Skeletal muscle satellite cell (primary cell): Measurements from ENCODE around the gene SRRM1.
"Not testable (repeated sequence)": the region's sequence is repeated elsewhere in the genome, so short reads cannot be mapped to it uniquely, and the experiment has no call there.

Source experiments
- H3K27me3 ChIP-seq: 2 replicates; pipeline ENCODE4 v1.7.0; 2013; ENCODE audit warnings: low read length; ENCODE audit not compliant: control insufficient read depth, insufficient read depth
- H3K36me3 ChIP-seq: 2 replicates; pipeline ENCODE4 v1.7.0; 2013; ENCODE audit warnings: mild to moderate bottlenecking, control low read depth, low read length; ENCODE audit not compliant: insufficient read depth
- H3K4me1 ChIP-seq: 2 replicates; pipeline ENCODE4 v1.7.0; 2013; ENCODE audit warnings: low read length; ENCODE audit not compliant: control insufficient read depth, insufficient read depth
- H3K4me2 ChIP-seq: 2 replicates; pipeline ENCODE4 v1.7.0; 2013; ENCODE audit warnings: mild to moderate bottlenecking, low read length
- H3K4me3 ChIP-seq: 2 replicates; pipeline ENCODE4 v1.7.0; 2013; ENCODE audit warnings: low read length
- H3K9ac ChIP-seq: 2 replicates; pipeline ENCODE4 v1.7.0; 2013; ENCODE audit warnings: mild to moderate bottlenecking, low read depth, low read length, moderate library complexity
- H3K9me3 ChIP-seq: replicated peaks from 2 replicates; pipeline ENCODE4 v1.7.0; 2013; ENCODE audit warnings: mild to moderate bottlenecking, control low read depth, low read length

SRRM1 gene

DNA sequence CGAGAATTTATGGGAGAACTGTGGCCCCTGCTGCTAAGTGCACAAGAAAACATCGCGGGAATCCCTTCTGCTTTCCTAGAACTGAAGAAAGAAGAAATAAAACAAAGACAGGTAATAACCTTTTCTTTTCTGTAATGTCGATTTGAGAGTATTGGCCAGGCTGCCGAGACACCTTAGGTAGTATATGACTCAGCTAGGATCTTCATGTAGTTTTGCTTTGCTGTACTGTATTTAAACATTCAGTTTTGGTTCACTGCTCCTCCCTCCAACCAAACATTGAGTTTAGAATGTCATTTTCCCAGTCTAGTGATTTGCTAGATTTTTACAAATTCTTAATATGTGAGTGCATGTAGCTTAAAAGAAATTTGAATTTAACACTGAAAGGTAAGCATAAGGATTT is 5.8 kb downstream of the SRRM1 start:
- Histone ChIP-seq H3K9ac (no peak overlapping the region), H3K4me3 (no peak overlapping the region), H3K9me3 (no peaks in the 10 kb centered on the region), H3K4me1 (peaks cover 15% of the 10 kb centered on the region), H3K27me3 (no peaks in the 10 kb centered on the region), H3K36me3 (peaks cover 83% of the 10 kb centered on the region), H3K4me2 (no peak overlapping the region)

DNA sequence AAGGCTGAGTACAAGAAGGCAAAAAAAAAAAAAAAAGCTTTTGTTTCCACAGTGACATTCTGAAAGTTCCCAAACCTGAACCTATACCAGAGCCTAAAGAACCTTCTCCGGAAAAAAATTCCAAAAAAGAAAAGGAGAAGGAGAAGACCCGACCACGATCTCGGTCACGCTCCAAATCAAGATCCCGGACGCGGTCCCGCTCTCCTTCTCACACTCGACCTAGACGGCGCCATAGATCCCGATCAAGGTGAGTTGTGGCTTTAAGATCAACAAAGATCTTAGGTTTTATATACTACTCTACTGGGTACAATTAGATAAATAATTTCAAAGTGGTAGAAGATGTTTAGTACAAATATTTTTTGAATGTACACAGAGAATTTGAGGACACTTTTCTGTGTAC is 9.3 kb downstream of the SRRM1 start:
- Histone ChIP-seq H3K36me3 (peaks cover 98% of the 10 kb centered on the region), H3K4me2 (no peak overlapping the region), H3K4me1 (no peaks in the 10 kb centered on the region), H3K9me3 (no peaks in the 10 kb centered on the region), H3K27me3 (no peaks in the 10 kb centered on the region), H3K4me3 (no peak overlapping the region), H3K9ac (no peak overlapping the region)

DNA sequence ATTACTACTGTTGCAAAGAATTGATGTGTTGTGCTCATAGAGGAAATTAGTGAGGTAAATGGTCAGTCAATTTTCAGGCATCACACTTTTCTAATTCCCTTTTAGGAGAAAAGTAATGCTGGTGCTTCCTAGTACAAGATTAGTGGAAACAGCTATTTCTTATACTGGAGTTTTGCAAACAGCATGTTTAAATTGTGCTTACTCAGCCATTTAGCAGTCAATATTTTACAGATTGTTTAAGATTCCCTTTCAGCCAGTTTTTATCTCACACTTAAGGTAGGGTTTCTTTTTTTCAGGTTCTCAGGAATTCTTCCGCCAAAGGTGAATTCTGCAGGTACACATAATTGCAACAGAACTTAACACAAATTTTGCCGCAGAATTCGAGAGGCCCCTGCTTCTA is 10.9 kb downstream of the SRRM1 start:
- Histone ChIP-seq H3K27me3 (no peaks in the 10 kb centered on the region), H3K4me1 (no peaks in the 10 kb centered on the region), H3K4me2 (no peak overlapping the region), H3K4me3 (no peak overlapping the region), H3K9ac (no peak overlapping the region), H3K9me3 (no peaks in the 10 kb centered on the region), H3K36me3 (peaks cover 97% of the 10 kb centered on the region)

DNA sequence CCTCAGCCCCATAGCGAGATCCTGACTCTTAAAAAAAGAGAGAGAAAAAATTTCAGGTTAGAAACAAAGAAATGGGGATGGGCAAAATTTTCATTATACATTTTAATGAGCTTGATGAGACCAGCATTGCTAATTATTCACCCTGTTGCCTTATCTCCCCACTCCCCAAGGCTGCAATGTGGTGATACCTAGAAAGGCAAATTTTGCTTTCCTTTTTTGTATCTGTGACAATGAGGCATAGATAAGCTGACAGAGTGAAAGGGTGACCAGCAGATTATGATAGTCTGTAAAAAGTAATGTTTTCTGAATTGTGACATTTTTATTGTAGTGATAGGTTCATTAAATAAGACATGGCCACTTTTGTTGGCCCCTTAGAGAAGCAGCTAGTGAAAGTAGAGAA is 12.9 kb downstream of the SRRM1 start:
- Histone ChIP-seq H3K27me3 (no peaks in the 10 kb centered on the region), H3K36me3 (peaks cover 97% of the 10 kb centered on the region), H3K4me2 (no peak overlapping the region), H3K4me1 (no peaks in the 10 kb centered on the region), H3K9ac (no peak overlapping the region), H3K9me3 (no peaks in the 10 kb centered on the region), H3K4me3 (no peak overlapping the region)

DNA sequence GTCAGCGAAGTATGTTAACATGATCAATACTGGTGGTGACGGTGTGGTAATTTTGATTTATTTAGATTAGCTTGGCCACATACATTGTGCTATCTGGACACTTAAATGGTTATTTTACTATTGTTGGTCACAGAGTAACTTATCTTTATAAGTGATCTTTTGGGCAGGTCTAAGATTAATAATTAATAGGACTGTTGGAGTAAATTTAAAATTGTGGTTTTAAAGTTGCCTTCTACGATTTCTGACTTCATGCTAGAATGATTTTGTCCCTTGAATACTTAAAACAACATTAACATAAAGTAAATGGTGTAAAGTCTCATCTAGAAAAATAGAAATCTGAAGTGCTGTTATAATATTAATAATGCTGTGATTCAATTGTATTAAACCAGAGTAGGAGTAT is 14.7 kb downstream of the SRRM1 start:
- Histone ChIP-seq H3K9me3 (no peaks in the 10 kb centered on the region), H3K9ac (no peak overlapping the region), H3K27me3 (no peaks in the 10 kb centered on the region), H3K36me3 (peaks cover 98% of the 10 kb centered on the region), H3K4me1 (no peaks in the 10 kb centered on the region), H3K4me3 (no peak overlapping the region), H3K4me2 (no peak overlapping the region)

DNA sequence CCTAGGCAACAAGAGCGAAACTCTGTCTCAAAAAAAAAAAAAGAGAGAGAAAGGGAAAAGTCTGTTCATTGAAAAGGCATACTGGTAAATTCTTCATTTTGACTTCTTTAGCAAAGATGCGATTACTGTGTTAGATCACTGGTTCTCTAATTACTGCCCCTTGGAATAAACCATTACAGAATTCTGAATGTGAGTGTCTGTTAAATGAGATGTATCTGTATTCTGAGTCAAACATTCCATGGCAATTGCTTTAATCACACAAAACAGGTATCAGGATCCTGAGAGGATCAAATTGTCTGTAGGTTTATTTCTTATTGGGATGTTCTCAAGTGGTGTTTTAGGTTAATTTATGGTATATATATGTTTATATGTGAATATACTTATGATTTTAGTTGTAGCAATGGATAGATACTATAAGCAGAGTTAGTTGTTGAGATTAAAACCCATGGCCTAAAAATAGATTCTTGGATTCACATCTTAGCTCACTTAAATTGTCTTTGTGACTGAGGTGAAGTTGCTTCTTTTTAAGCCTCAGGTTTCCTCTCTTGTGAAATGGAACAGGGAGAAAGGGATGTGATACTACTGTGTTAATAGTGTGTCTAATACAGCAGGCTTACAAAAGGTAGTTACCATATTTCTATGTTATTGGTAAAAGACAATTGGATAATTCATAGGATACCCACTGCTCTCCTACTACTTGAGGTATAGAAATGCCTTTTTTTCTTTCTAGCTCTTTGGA is 16.2 kb downstream of the SRRM1 start:
- no peaks in the 10 kb centered on the region for H3K4me1 ChIP-seq
- H3K4me2 ChIP-seq: no peak overlapping the region
- no peaks in the 10 kb centered on the region for H3K9me3 ChIP-seq
- H3K36me3 ChIP-seq: peaks cover 94% of the 10 kb centered on the region
- no peaks in the 10 kb centered on the region for H3K27me3 ChIP-seq
- H3K9ac ChIP-seq: no peak overlapping the region
- no peak overlapping the region for H3K4me3 ChIP-seq

DNA sequence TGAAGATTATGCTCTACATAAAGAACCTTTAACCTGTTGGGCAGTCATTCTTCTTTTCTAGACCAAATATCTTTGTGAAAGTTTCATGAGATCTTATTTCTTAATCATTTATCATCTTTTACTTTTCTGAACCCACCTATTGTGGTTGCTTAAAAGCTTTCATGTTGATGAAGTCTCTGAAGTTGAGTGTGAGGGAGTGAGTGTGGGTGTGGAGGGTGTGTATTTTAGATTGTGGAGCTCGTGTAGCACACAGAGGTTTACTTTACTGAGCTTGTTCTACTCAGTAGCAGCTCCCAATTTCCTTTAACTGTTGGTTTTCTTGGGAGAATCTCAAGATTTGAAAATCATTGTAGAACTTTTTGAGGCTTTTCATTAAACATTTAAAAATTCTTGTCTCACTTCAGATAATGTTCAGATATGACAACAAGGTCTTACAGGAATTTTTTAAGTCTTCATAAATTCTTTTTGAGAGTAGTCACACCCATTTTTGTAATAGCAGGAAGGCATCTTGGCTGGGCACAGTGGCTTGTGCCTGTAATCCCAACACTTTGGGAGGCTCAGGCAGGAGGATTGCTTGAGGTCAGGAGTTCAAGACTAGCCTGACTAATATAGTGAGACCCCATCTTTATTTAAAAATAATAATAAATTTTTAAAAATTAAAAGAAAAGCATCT is 17.0 kb downstream of the SRRM1 start:
- no peaks in the 10 kb centered on the region for H3K9me3 ChIP-seq
- no peak overlapping the region for H3K9ac ChIP-seq
- no peaks in the 10 kb centered on the region for H3K27me3 ChIP-seq
- H3K4me2 ChIP-seq: no peak overlapping the region
- peaks cover 94% of the 10 kb centered on the region for H3K36me3 ChIP-seq
- H3K4me3 ChIP-seq: no peak overlapping the region
- no peaks in the 10 kb centered on the region for H3K4me1 ChIP-seq

DNA sequence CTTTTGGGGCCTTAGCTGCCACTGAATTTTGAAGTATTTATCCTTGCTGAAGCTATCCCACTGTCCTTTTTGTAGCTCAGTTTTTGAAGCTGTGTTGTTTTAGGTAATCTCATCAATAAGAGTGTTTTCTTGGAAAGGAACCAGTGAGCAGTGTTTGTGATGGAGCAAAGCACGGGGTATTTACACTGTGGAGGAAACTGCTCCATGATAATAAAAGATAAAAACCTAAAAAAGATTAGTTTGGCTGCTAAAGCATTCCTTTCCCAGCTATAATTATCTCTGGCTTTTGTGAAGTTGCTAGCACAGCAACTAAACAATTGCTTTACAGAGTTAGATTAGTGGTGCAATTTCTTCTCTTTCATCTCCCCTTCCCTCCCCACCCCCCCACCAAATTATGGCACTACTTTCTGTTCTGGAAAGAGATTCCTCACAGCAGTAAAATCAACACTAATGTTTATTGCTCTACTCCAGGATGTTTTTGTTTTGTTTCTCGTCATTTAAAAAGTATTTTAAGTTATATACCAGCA is 21.5 kb downstream of the SRRM1 start:
- Histone ChIP-seq H3K4me1 (no peaks in the 10 kb centered on the region), H3K9me3 (no peaks in the 10 kb centered on the region), H3K27me3 (no peaks in the 10 kb centered on the region), H3K36me3 (peaks cover 87% of the 10 kb centered on the region), H3K9ac (no peak overlapping the region), H3K4me2 (no peak overlapping the region), H3K4me3 (no peak overlapping the region)

DNA sequence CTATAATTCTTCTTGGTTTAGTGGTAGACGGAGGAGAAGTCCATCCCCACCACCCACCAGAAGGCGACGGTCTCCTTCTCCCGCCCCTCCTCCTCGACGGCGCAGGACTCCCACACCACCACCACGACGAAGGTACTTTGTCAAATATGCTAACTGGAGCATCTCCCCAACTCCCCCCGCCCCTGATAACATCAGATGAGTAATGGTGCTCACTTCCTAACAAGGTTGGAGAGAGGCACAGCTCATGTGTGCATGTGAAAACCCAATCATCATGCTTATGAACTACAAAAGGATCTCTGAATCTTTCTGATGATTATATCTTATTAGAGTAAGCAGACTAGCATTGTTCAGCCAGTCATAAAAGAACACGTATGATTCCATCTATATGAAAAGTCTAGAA is 23.7 kb downstream of the SRRM1 start:
- no peaks in the 10 kb centered on the region for H3K9me3 ChIP-seq
- peaks cover 86% of the 10 kb centered on the region for H3K36me3 ChIP-seq
- H3K4me1 ChIP-seq: no peaks in the 10 kb centered on the region
- H3K4me3 ChIP-seq: no peak overlapping the region
- no peaks in the 10 kb centered on the region for H3K27me3 ChIP-seq
- no peak overlapping the region for H3K9ac ChIP-seq
- H3K4me2 ChIP-seq: no peak overlapping the region

DNA sequence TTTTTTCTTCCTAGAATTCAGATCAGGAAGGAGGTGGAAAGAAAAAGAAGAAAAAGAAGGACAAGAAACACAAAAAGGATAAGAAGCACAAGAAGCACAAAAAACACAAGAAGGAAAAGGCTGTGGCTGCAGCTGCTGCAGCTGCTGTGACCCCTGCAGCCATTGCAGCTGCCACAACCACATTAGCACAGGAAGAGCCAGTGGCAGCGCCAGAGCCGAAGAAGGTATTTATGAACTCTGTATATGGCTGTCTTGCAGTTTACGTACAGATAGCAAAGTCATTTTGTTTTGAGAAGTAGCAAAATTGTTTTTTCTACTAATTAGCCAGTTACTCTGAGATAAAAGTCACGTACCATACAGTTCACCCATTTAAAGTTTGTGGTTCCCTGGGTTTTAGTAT is 28.3 kb downstream of the SRRM1 start:
- H3K27me3 ChIP-seq, H3K4me1 ChIP-seq, H3K9me3 ChIP-seq, H3K9ac ChIP-seq, H3K4me2 ChIP-seq, H3K4me3 ChIP-seq: not testable (repeated sequence)
- peaks cover 75% of the 10 kb centered on the region for H3K36me3 ChIP-seq

DNA sequence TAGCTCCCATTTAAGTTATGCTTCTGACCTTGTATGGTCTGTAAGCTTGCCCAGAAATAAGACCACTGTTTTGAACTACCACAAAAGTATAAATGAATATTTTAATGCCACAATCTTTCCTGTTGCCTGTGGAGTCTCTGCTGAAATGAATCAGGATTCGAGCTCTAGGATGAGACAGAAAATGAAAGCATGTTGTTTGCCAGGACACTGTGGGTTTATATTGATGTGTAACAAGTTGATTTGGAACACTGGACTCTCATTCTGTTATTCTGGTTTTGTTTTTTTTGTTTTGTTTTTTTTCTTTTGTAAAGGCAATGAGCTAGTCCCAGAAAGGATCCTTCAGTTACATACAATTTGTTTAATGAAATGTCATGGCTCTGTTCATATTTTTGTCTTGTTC is 29.6 kb downstream of the SRRM1 start:
- H3K36me3 ChIP-seq: peaks cover 70% of the 10 kb centered on the region
- not testable (repeated sequence) for H3K4me2 ChIP-seq, H3K9me3 ChIP-seq, H3K4me3 ChIP-seq, H3K4me1 ChIP-seq, H3K9ac ChIP-seq, H3K27me3 ChIP-seq

DNA sequence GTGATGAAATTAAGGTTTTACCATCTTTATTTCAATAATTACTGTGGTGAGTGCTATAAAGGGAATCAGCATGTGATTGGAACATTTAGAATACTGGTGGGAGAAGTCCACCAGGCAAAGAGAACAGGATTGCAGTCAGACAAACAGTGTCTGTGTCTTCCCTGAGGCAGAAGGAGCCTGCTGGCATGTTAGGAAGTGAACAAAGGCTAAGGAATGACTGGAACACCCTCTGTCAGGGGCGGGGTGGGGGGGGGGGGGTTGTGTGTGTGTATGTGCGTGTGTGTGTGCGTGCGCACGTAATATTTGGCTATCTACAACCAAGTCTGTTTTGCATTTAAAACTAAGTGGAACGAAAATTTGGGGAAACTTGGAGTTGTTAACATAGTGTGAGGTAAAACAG is 30.2 kb downstream of the SRRM1 start:
- H3K9ac ChIP-seq: no peak overlapping the region
- no peak overlapping the region for H3K4me2 ChIP-seq
- H3K36me3 ChIP-seq: peaks cover 65% of the 10 kb centered on the region
- H3K4me1 ChIP-seq: peaks cover 4% of the 10 kb centered on the region
- no peaks in the 10 kb centered on the region for H3K9me3 ChIP-seq
- H3K27me3 ChIP-seq: no peaks in the 10 kb centered on the region
- H3K4me3 ChIP-seq: no peak overlapping the region
